Panc1 (cell line): Measurements from ENCODE around the gene C16orf89.

ENCODE experiments used
- POLR2AphosphoS5 ChIP-seq: IDR thresholded peaks from 2 replicates; pipeline ENCODE4 v1.6.1; 2012; ENCODE audit warnings: mild to moderate bottlenecking, low read depth, low read length, moderate library complexity
- TF ChIP-seq, protein P1 (sequence below): fragments of 450-650 bp; IDR thresholded peaks from 2 replicates; pipeline ENCODE4 v1.5.1; 2017; ENCODE audit warnings: mild to moderate bottlenecking

DNA sequence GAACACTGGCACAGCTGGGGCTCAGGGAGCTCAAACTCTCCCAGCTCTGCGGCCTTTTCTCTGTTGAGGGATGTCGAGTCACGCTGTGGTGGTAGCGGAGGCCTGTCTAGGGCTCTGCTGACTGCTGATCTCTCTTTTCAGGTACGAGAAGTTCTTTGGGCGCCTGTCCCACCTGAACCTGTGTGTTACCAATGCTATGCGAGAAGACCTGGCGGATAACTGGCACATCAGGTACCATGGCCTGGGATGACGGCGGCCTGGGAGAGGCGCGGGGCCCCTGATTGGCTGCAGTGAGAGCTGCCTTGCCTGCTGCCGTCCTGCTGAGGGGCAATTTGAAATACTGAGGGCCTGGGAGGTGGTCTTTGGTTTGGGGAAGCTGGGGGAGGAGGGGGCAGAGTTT lies 11.5 kb upstream of the C16orf89 start:
- TF ChIP-seq, protein P1, sequence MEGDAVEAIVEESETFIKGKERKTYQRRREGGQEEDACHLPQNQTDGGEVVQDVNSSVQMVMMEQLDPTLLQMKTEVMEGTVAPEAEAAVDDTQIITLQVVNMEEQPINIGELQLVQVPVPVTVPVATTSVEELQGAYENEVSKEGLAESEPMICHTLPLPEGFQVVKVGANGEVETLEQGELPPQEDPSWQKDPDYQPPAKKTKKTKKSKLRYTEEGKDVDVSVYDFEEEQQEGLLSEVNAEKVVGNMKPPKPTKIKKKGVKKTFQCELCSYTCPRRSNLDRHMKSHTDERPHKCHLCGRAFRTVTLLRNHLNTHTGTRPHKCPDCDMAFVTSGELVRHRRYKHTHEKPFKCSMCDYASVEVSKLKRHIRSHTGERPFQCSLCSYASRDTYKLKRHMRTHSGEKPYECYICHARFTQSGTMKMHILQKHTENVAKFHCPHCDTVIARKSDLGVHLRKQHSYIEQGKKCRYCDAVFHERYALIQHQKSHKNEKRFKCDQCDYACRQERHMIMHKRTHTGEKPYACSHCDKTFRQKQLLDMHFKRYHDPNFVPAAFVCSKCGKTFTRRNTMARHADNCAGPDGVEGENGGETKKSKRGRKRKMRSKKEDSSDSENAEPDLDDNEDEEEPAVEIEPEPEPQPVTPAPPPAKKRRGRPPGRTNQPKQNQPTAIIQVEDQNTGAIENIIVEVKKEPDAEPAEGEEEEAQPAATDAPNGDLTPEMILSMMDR: no peak
- TF ChIP-seq POLR2AphosphoS5: no peak
